ENCODE measurements around the gene MANBA. TPM values are rescaled to one million over a fixed set of nuclear protein-coding genes. Genes with fewer than 3 reads are reported as not detected.
A peak's percentile ranks its signal among the peaks of the same experiment; 100 is the strongest.

The MANBA gene
- total RNA-seq, 2 experiments from 2014 or later = 16.9 to 18.2 TPM

DNA sequence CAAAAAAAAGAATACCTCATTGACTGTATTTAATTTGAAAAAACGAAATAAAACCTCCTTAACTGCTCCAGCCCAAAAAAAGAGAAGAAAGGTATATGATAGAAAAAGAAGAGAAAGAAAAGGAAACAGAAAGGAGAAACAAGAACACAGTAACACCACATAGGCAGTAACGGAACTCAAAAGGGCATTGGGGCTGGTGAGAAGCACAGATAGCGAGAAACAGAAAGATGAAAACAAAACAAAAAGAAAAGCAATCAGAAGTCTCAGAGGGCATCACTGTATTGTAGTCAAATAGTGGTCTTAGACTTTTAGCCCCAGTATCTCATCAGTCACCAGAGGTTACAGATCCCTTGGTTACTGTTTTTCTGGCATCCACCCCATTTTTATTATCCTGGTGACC is 171.0 kb downstream of the MANBA start:
- H3K9me3 Mint-ChIP-seq = peaks cover 3% of the 10 kb centered on the region
- H3K36me3 Mint-ChIP-seq (ENCODE audit: low read depth) = peaks cover 96% of the 10 kb centered on the region
- Histone ChIP-seq H3K27me3 (ENCODE audit: control insufficient read depth in 1 of 2, insufficient read depth in 2 of 2, low read length in 2 of 2) (no peaks in the 10 kb centered on the region), H3K4me1 (ENCODE audit: insufficient read depth, low read length) (peaks cover 40% of the 10 kb centered on the region), H3K27ac (ENCODE audit: low read depth in 1 of 2, low read length in 2 of 2) (no peak overlapping the region), H3K4me3 (ENCODE audit: low read length) (no peak overlapping the region), H3K36me3 (ENCODE audit: insufficient read depth, low read length) (peaks cover 40% of the 10 kb centered on the region), H3K9me3 (ENCODE audit: control insufficient read depth in 1 of 2, insufficient read depth in 1 of 2, low read length in 2 of 2) (no peaks in the 10 kb centered on the region)
- CTCF ChIA-PET = interaction anchor here (2.0 kb wide), 2 partner anchors 9 to 36 kb away, joined by 4 to 7 read pairs; no protein-coding TSS in a partner anchor
- peak overlapping the region; percentile 26 for H3K4me3 Mint-ChIP-seq
- no peaks in the 10 kb centered on the region for H3K27me3 Mint-ChIP-seq
- intact Hi-C loops (cut with DNase I, micrococcal nuclease) = no loop called here
- H3K4me1 Mint-ChIP-seq (ENCODE audit: low read depth) = peaks cover 93% of the 10 kb centered on the region
- POLR2A ChIA-PET = no interaction called here
- ATAC-seq (ENCODE audit: poor library complexity) = no peak
- peak overlapping the region; percentile 42 for H3K27ac Mint-ChIP-seq
- DNase-seq = peak in 1 of 14 experiments; percentile 44
- TF ChIP-seq, protein P1, sequence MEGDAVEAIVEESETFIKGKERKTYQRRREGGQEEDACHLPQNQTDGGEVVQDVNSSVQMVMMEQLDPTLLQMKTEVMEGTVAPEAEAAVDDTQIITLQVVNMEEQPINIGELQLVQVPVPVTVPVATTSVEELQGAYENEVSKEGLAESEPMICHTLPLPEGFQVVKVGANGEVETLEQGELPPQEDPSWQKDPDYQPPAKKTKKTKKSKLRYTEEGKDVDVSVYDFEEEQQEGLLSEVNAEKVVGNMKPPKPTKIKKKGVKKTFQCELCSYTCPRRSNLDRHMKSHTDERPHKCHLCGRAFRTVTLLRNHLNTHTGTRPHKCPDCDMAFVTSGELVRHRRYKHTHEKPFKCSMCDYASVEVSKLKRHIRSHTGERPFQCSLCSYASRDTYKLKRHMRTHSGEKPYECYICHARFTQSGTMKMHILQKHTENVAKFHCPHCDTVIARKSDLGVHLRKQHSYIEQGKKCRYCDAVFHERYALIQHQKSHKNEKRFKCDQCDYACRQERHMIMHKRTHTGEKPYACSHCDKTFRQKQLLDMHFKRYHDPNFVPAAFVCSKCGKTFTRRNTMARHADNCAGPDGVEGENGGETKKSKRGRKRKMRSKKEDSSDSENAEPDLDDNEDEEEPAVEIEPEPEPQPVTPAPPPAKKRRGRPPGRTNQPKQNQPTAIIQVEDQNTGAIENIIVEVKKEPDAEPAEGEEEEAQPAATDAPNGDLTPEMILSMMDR (IDR thresholded peaks at IDR 0.05) = no peak

DNA sequence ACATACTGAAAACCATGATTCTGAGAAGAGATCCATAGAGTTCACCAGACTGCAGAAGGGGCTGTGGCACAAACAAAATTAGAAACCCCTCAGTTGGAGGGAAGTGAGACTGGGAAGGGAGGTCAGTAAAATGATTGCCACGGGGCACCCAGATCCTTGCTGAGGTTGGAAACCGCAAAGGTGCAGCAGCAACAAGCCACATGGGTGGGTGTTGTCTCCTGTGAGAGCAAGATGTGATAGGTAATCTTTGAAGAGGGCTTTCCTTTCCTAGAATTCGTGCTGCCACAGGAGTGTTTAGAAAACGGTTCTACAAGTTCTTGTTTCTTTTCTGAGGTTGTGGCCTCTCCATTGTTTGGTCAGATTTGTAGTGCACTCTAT is 174.1 kb downstream of the MANBA start:
- CTCF ChIA-PET = interaction anchor here (1.7 kb wide), 1 partner anchor 39 kb away, joined by 5 read pairs; no protein-coding TSS in a partner anchor
- POLR2A ChIA-PET = interaction anchor here (0.7 to 1.8 kb wide), 3 partner anchors 25 to 432 kb away, joined by 3 to 4 read pairs (median 4); no protein-coding TSS in a partner anchor
- H3K36me3 Mint-ChIP-seq (ENCODE audit: low read depth) = peaks cover 95% of the 10 kb centered on the region

DNA sequence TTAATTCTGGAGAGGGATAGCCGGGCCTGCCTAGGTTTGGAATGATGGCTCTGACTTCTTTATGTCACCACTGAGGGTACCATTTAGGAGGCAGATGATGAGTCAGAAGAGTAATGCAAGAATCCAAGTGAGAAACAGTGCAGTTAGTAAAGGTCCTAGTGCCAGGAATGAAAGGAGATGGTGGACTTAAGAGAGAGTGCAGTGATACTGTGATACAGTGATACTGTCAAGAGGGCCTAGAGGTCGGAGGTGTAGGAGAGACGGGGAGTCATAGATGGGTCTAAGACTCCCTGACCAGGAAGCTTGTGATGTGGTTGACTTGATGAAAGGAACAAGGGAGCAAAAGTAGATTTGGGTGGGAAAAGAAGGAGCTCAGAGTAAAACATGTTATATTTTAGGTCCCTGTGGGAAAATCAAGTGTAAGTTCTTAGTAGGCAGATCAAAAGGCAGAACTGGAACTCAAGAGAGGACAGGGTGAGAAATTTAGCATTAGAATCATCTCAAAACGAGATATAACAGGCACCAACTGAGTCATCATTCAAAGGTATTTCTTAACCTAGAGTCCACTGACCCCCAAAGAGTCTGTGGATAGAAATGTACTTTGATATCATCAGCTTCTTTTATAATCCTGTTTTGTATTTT is 174.6 kb downstream of the MANBA start:
- H3K9me3 Mint-ChIP-seq = no peaks in the 10 kb centered on the region
- ChIA-PET CTCF (interaction anchor here (1.7 kb wide), 1 partner anchor 40 kb away, joined by 5 read pairs; no protein-coding TSS in a partner anchor), POLR2A (interaction anchor here (0.7 to 1.8 kb wide), 3 partner anchors 26 to 432 kb away, joined by 3 to 4 read pairs (median 4); no protein-coding TSS in a partner anchor)
- H3K4me3 Mint-ChIP-seq = peak overlapping the region; percentile 52
- DNase-seq = no peak
- no peaks in the 10 kb centered on the region for H3K27me3 Mint-ChIP-seq
- peaks cover 31% of the 10 kb centered on the region for H3K4me1 ChIP-seq (ENCODE audit: insufficient read depth, low read length)
- H3K27me3 ChIP-seq (ENCODE audit: control insufficient read depth in 1 of 2, insufficient read depth in 2 of 2, low read length in 2 of 2) = no peaks in the 10 kb centered on the region
- TF ChIP-seq, protein P1 (IDR thresholded peaks at IDR 0.05) = no peak
- peaks cover 95% of the 10 kb centered on the region for H3K36me3 Mint-ChIP-seq (ENCODE audit: low read depth)
- H3K27ac Mint-ChIP-seq = peak overlapping the region; percentile 82
- H3K4me1 Mint-ChIP-seq (ENCODE audit: low read depth) = peaks cover 78% of the 10 kb centered on the region
- no peak overlapping the region for H3K4me3 ChIP-seq (ENCODE audit: low read length)
- H3K27ac ChIP-seq (ENCODE audit: low read depth in 1 of 2, low read length in 2 of 2) = peak overlapping the region in 1 of 2 donors; percentile 53
- peaks cover 58% of the 10 kb centered on the region for H3K36me3 ChIP-seq (ENCODE audit: insufficient read depth, low read length)
- ATAC-seq (ENCODE audit: poor library complexity) = peak; percentile 19
- no peaks in the 10 kb centered on the region for H3K9me3 ChIP-seq (ENCODE audit: control insufficient read depth in 1 of 2, insufficient read depth in 1 of 2, low read length in 2 of 2)
- intact Hi-C loops (cut with DNase I, micrococcal nuclease) = no loop called here

More for the DNA sequence above, 174.1 kb downstream of the MANBA start:
- H3K27ac Mint-ChIP-seq = peak overlapping the region; percentile 82
- intact Hi-C loops (cut with DNase I, micrococcal nuclease) = no loop called here
- Histone ChIP-seq H3K4me3 (ENCODE audit: low read length) (no peak overlapping the region), H3K36me3 (ENCODE audit: insufficient read depth, low read length) (peaks cover 57% of the 10 kb centered on the region), H3K9me3 (ENCODE audit: control insufficient read depth in 1 of 2, insufficient read depth in 1 of 2, low read length in 2 of 2) (no peaks in the 10 kb centered on the region), H3K4me1 (ENCODE audit: insufficient read depth, low read length) (peaks cover 31% of the 10 kb centered on the region), H3K27ac (ENCODE audit: low read depth in 1 of 2, low read length in 2 of 2) (peak overlapping the region in 1 of 2 donors; percentile 53), H3K27me3 (ENCODE audit: control insufficient read depth in 1 of 2, insufficient read depth in 2 of 2, low read length in 2 of 2) (no peaks in the 10 kb centered on the region)
- no peaks in the 10 kb centered on the region for H3K27me3 Mint-ChIP-seq
- TF ChIP-seq, protein P1 (IDR thresholded peaks at IDR 0.05) = no peak
- H3K4me3 Mint-ChIP-seq = peak overlapping the region; percentile 52
- DNase-seq = peak in 10 of 14 experiments; percentile 5 to 84 (median 25)
- ATAC-seq (ENCODE audit: poor library complexity) = peak; percentile 64
- peaks cover 78% of the 10 kb centered on the region for H3K4me1 Mint-ChIP-seq (ENCODE audit: low read depth)
- no peaks in the 10 kb centered on the region for H3K9me3 Mint-ChIP-seq

All from CD4-positive, alpha-beta T cell (primary cell).